Measurements from ENCODE around the gene PRTN3.
"Not testable (repeated sequence)": the region's sequence is repeated elsewhere in the genome, so short reads cannot be mapped to it uniquely, and the experiment has no call there.

DNA sequence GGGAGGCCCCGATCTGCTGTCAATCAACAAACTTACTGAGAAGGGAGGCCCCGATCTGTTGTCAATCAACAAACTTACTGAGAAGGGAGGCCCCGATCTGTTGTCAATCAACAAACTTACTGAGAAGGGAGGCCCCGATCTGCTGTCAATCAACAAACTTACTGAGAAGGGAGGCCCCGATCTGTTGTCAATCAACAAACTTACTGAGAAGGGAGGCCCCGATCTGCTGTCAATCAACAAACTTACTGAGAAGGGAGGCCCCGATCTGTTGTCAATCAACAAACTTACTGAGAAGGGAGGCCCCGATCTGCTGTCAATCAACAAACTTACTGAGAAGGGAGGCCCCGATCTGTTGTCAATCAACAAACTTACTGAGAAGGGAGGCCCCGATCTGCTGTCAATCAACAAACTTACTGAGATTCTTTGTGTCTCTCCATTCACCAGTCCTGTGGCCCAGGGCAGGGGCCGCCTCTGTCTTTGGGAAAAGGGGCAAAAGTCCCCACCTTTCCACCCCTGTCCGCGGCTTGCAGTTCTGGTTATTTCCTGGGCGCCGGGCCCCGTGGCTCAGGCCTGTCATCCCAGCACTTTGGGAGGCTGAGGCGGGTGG, 12.9 kb downstream of the PRTN3 start:
- TF ChIP-seq POLR2AphosphoS5 (IDR thresholded peaks at IDR 0.05; ENCODE audit: low read depth, low read length); TAF1 (IDR thresholded peaks at IDR 0.05; ENCODE audit: low read depth, low read length); PAX5 (IDR thresholded peaks at IDR 0.05; ENCODE audit: insufficient read depth, low read length, severe bottlenecking); POLR2A (IDR thresholded peaks at IDR 0.05; ENCODE audit: low read depth, low read length); SPI1 (IDR thresholded peaks at IDR 0.05; ENCODE audit: low read depth, low read length): not testable (repeated sequence)

All from GM12891 (cell line).